Liver (tissue), 9 donors: ENCODE data around the gene FGF3. TPM values are rescaled to one million over a fixed set of nuclear protein-coding genes. Genes with fewer than 3 reads are reported as not detected.

Experiments used
- DNase-seq: peaks from one replicate; pipeline ENCODE4 v3.0.0-alpha.2; 2017; ENCODE audit warnings: low spot score
- H3K27ac ChIP-seq, 2 donors: one replicate each; pipeline ENCODE4 v1.7.0; 2013; ENCODE audit warnings: inconsistent platforms in 2 of 2, low read length in 2 of 2, control low read depth in 1 of 2, low read depth in 1 of 2, mild to moderate bottlenecking in 1 of 2
- H3K27me3 ChIP-seq, 4 donors: one replicate each; pipeline versions ENCODE4 v1.6.1 to v1.7.0; 2013; ENCODE audit warnings: low read length in 3 of 4, inconsistent platforms in 1 of 4, mild to moderate bottlenecking in 1 of 4, moderate library complexity in 1 of 4; ENCODE audit not compliant: control insufficient read depth in 4 of 4, insufficient read depth in 4 of 4
- H3K36me3 ChIP-seq, 4 donors: one replicate each; pipeline versions ENCODE4 v1.6.1 to v1.7.0; 2013; ENCODE audit warnings: low read length in 3 of 4, mild to moderate bottlenecking in 3 of 4, low read depth in 1 of 4, moderate library complexity in 1 of 4; ENCODE audit not compliant: control insufficient read depth in 4 of 4, insufficient read depth in 3 of 4
- H3K4me1 ChIP-seq, 4 donors: one replicate each; pipeline versions ENCODE4 v1.6.1 to v1.7.0; 2013; ENCODE audit warnings: low read length in 3 of 4, mild to moderate bottlenecking in 3 of 4, moderate library complexity in 1 of 4; ENCODE audit not compliant: control insufficient read depth in 4 of 4, insufficient read depth in 4 of 4
- H3K4me3 ChIP-seq, 3 donors: one replicate each; pipeline versions ENCODE4 v1.6.1 to v1.7.0; 2013; ENCODE audit warnings: low read length in 3 of 3, control low read depth in 1 of 3, low read depth in 1 of 3, mild to moderate bottlenecking in 1 of 3
- H3K9ac ChIP-seq, 2 donors: one replicate each; pipeline ENCODE4 v1.7.0; 2013; ENCODE audit warnings: low read length in 2 of 2, mild to moderate bottlenecking in 2 of 2, moderate library complexity in 2 of 2, control low read depth in 1 of 2, low read depth in 1 of 2
- H3K9me3 ChIP-seq, 4 donors: one replicate each; pipeline versions ENCODE4 v1.6.1 to v1.7.0; 2013; ENCODE audit warnings: low read length in 3 of 4; ENCODE audit not compliant: control insufficient read depth in 4 of 4
- EGR1 ChIP-seq, 2 donors: IDR thresholded peaks; 2 replicates each; pipeline ENCODE4 v1.6.1; 2016 to 2018; ENCODE audit warnings: antibody characterized with exemption in 2 of 2, low read depth in 2 of 2
- FOXA1 ChIP-seq: IDR thresholded peaks from 2 replicates; pipeline ENCODE4 v1.6.1; 2016; ENCODE audit warnings: antibody characterized with exemption
- FOXA2 ChIP-seq: IDR thresholded peaks from 2 replicates; pipeline ENCODE4 v1.6.1; 2016; ENCODE audit warnings: antibody characterized with exemption
- GABPA ChIP-seq, 2 donors: IDR thresholded peaks in 1 of 2; conservative IDR thresholded peaks in 1 of 2; 2 replicates each; pipeline ENCODE4 v1.6.1; 2016; ENCODE audit warnings: antibody characterized with exemption in 2 of 2, mild to moderate bottlenecking in 1 of 2, moderate library complexity in 1 of 2
- HNF4A ChIP-seq, 2 donors: conservative IDR thresholded peaks; 2 replicates each; pipeline ENCODE4 v1.6.1; 2016; ENCODE audit warnings: antibody characterized with exemption in 2 of 2, mild to moderate bottlenecking in 2 of 2
- HNF4G ChIP-seq: IDR thresholded peaks from 2 replicates; pipeline ENCODE4 v1.6.1; 2016; ENCODE audit warnings: antibody characterized with exemption
- JUND ChIP-seq, 2 donors: IDR thresholded peaks; 2 replicates each; pipeline ENCODE4 v1.6.1; 2016; ENCODE audit warnings: antibody characterized with exemption in 2 of 2
- NR2F2 ChIP-seq: IDR thresholded peaks from 2 replicates; pipeline ENCODE4 v1.6.1; 2016; ENCODE audit warnings: antibody characterized with exemption
- RAD21 ChIP-seq, 2 donors: IDR thresholded peaks; 2 replicates each; pipeline ENCODE4 v1.6.1; 2016; ENCODE audit warnings: antibody characterized with exemption in 2 of 2, mild to moderate bottlenecking in 2 of 2
- RXRA ChIP-seq, 2 donors: IDR thresholded peaks; 2 replicates each; pipeline ENCODE4 v1.6.1; 2017 to 2018; ENCODE audit warnings: antibody characterized with exemption in 2 of 2, mild to moderate bottlenecking in 1 of 2
- SP1 ChIP-seq: IDR thresholded peaks from 2 replicates; pipeline ENCODE4 v1.6.1; 2018; ENCODE audit warnings: antibody characterized with exemption, mild to moderate bottlenecking
- TAF1 ChIP-seq: conservative IDR thresholded peaks from 2 replicates; pipeline ENCODE4 v1.6.1; 2016; ENCODE audit warnings: antibody characterized with exemption, mild to moderate bottlenecking
- YY1 ChIP-seq: IDR thresholded peaks from 2 replicates; pipeline ENCODE4 v1.6.1; 2016; ENCODE audit warnings: antibody characterized with exemption, mild to moderate bottlenecking
- WGBS: extraction: QIAGEN DNeasy Blood & Tissue Kit; methylation state at CpG from one replicate; pipeline ENCODE4 v1.1.7; 2013; 5-methylcytosine and 5-hydroxymethylcytosine counted together
- polyA plus RNA-seq, 2 donors: library from polyadenylated mRNA; stranded (reverse) in 1 of 2; unstranded in 1 of 2; fragments of 200-250 nt in 1 of 2; fragments of >200 nt in 1 of 2; fragmentation: Nextera tagmentation in 1 of 2; extraction: Ambion mirVana in 1 of 2; gene quantifications; one replicate each; pipeline versions ENCODE4 v1.2.1 to v1.2.3, GENCODE V29; 2013 to 2015
- total RNA-seq, 2 donors: library from RNA; depleted of rRNA; stranded (reverse); fragments of >200 nt; gene quantifications; one replicate each; pipeline ENCODE4 v1.2.3, GENCODE V29; 2014
- TF ChIP-seq, protein P1 (sequence below): IDR thresholded peaks from 2 replicates; pipeline ENCODE4 v1.6.1; 2016; ENCODE audit warnings: antibody characterized with exemption
- TF ChIP-seq, protein P2 (sequence below): fragments of 150-350 bp; IDR thresholded peaks from 2 replicates; pipeline ENCODE4 v1.5.1; 2017; ENCODE audit warnings: improper control_type of control experiment, low read depth, low read length; ENCODE audit not compliant: missing input control
- TF ChIP-seq, protein P3 (sequence below): IDR thresholded peaks from 2 replicates; pipeline ENCODE4 v1.6.1; 2016; ENCODE audit warnings: antibody characterized with exemption, mild to moderate bottlenecking
- donor health status: healthy.
- donor health status: healthy.
- donor health status: healthy.
- donor health status: healthy.
- donor health status: healthy.

FGF3 gene
- total and polyA plus RNA-seq, 4 donors, result not detected

DNA sequence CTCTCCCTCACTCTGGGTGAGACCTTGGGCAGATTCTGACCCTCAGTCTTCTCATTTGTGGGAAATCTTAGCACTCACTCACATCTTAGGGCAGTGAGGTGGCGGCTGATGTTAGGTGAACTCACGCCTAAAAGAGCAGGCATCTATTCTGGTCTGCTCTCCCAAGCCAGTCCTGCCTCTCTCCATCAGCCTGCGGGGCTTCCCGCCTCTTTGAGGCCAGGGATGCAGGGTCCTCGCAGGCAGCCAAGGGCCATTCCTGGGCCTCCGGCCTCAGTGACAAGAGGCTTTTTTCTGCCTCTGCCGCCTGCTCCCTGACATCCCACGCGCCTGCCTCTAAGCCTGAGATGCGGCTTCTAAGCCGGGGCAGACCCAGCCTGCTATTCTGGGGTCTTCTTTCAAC, 30.3 kb downstream of the FGF3 start:
- no peaks in the 10 kb centered on the region for H3K36me3 ChIP-seq
- no peaks in the 10 kb centered on the region for H3K4me1 ChIP-seq
- H3K9ac ChIP-seq, result no peak overlapping the region
- no peak overlapping the region for H3K27ac ChIP-seq
- no peak overlapping the region for H3K4me3 ChIP-seq
- no peak for TF ChIP-seq SP1
- no peak for TF ChIP-seq HNF4G
- TF ChIP-seq FOXA2, result no peak
- no peak for TF ChIP-seq GABPA (IDR thresholded peaks at IDR 0.05 in 1 of 2, conservative IDR thresholded peaks at IDR 0.05 in 1 of 2)
- TF ChIP-seq RXRA (IDR thresholded peaks at IDR 0.05), result no peak
- TF ChIP-seq RAD21 (IDR thresholded peaks at IDR 0.05), result no peak
- TF ChIP-seq EGR1 (IDR thresholded peaks at IDR 0.05; ENCODE audit: low read depth in 2 of 2), result no peak
- TF ChIP-seq TAF1, result no peak
- TF ChIP-seq JUND (IDR thresholded peaks at IDR 0.05), result no peak
- no peak for TF ChIP-seq HNF4A (conservative IDR thresholded peaks at IDR 0.05)
- TF ChIP-seq NR2F2, result no peak
- WGBS, result 94% methylated on average over 11 of the region's 11 CpGs
- no peaks in the 10 kb centered on the region for H3K27me3 ChIP-seq
- no peaks in the 10 kb centered on the region for H3K9me3 ChIP-seq
- DNase-seq, result no peak

DNA sequence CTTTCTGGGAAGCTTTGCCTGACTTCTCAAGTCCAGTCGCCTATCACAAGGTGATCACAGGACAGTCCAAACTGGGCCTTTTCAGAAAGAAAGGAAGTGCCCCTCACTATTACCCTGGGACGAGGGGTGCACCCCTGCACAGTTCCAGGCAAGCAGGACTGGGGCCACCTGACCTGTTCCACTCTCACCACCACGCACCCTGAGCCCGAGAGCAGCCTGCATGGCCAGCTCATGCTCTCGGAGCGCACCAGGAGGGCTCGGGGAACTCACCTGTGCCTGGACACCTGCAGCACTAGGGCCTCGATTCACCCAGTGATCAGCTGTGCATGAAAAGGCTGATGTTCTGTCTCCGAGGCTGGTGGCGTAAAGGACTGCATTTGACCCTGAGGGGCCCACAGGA, 31.3 kb downstream of the FGF3 start:
- Histone ChIP-seq H3K4me3 (no peak overlapping the region), H3K27me3 (no peaks in the 10 kb centered on the region), H3K4me1 (no peaks in the 10 kb centered on the region), H3K36me3 (no peaks in the 10 kb centered on the region), H3K9me3 (no peaks in the 10 kb centered on the region), H3K27ac (no peak overlapping the region), H3K9ac (no peak overlapping the region)
- DNase-seq, result no peak
- 88% methylated on average over 10 of the region's 10 CpGs for WGBS
- TF ChIP-seq GABPA (IDR thresholded peaks at IDR 0.05 in 1 of 2, conservative IDR thresholded peaks at IDR 0.05 in 1 of 2), result no peak

DNA sequence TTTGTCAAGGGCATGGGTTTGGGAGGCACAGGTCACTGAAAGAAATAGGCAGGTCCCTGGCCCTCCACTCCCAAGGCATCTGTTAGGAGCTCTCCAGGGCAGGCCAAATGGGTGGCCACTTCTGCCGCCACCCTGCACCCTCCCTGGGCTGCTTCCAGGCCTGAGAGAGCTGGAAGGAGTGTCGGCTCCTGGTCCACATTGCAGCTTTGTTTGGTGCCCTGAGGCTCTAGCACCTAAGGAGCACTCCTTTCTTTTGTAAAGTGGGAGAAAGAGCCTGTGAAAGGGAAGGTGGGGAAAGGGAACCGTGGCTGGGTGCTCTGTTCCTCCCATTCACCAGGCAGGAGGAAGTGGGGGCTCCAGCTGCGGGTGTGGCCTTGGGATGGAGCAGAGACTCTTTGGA, 31.8 kb downstream of the FGF3 start:
- DNase-seq, result no peak
- Histone ChIP-seq H3K4me3 (no peak overlapping the region), H3K36me3 (no peaks in the 10 kb centered on the region), H3K27ac (no peak overlapping the region), H3K9ac (no peak overlapping the region), H3K9me3 (no peaks in the 10 kb centered on the region), H3K27me3 (no peaks in the 10 kb centered on the region), H3K4me1 (no peaks in the 10 kb centered on the region)
- TF ChIP-seq RXRA (IDR thresholded peaks at IDR 0.05) (no peak), HNF4G (no peak), NR2F2 (no peak), EGR1 (IDR thresholded peaks at IDR 0.05; ENCODE audit: low read depth in 2 of 2) (no peak), FOXA1 (no peak), TAF1 (no peak), JUND (IDR thresholded peaks at IDR 0.05) (no peak), YY1 (no peak)
- TF ChIP-seq, protein P1, sequence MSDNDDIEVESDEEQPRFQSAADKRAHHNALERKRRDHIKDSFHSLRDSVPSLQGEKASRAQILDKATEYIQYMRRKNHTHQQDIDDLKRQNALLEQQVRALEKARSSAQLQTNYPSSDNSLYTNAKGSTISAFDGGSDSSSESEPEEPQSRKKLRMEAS, result no peak
- TF ChIP-seq, protein P2, sequence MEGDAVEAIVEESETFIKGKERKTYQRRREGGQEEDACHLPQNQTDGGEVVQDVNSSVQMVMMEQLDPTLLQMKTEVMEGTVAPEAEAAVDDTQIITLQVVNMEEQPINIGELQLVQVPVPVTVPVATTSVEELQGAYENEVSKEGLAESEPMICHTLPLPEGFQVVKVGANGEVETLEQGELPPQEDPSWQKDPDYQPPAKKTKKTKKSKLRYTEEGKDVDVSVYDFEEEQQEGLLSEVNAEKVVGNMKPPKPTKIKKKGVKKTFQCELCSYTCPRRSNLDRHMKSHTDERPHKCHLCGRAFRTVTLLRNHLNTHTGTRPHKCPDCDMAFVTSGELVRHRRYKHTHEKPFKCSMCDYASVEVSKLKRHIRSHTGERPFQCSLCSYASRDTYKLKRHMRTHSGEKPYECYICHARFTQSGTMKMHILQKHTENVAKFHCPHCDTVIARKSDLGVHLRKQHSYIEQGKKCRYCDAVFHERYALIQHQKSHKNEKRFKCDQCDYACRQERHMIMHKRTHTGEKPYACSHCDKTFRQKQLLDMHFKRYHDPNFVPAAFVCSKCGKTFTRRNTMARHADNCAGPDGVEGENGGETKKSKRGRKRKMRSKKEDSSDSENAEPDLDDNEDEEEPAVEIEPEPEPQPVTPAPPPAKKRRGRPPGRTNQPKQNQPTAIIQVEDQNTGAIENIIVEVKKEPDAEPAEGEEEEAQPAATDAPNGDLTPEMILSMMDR, result no peak
- TF ChIP-seq, protein P3, sequence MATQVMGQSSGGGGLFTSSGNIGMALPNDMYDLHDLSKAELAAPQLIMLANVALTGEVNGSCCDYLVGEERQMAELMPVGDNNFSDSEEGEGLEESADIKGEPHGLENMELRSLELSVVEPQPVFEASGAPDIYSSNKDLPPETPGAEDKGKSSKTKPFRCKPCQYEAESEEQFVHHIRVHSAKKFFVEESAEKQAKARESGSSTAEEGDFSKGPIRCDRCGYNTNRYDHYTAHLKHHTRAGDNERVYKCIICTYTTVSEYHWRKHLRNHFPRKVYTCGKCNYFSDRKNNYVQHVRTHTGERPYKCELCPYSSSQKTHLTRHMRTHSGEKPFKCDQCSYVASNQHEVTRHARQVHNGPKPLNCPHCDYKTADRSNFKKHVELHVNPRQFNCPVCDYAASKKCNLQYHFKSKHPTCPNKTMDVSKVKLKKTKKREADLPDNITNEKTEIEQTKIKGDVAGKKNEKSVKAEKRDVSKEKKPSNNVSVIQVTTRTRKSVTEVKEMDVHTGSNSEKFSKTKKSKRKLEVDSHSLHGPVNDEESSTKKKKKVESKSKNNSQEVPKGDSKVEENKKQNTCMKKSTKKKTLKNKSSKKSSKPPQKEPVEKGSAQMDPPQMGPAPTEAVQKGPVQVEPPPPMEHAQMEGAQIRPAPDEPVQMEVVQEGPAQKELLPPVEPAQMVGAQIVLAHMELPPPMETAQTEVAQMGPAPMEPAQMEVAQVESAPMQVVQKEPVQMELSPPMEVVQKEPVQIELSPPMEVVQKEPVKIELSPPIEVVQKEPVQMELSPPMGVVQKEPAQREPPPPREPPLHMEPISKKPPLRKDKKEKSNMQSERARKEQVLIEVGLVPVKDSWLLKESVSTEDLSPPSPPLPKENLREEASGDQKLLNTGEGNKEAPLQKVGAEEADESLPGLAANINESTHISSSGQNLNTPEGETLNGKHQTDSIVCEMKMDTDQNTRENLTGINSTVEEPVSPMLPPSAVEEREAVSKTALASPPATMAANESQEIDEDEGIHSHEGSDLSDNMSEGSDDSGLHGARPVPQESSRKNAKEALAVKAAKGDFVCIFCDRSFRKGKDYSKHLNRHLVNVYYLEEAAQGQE, result no peak
- WGBS, result 72% methylated on average over 4 of the region's 4 CpGs
